Activated CD4-positive, alpha-beta T cell treated with anti-CD3 and anti-CD28 coated beads, Interleukin-2, Interleukin-6, amounts not matched to agents 100 ng/mL and 50 ng/mL, durations not matched to agents 16 hours and 8 hours (primary cell): Measurements from ENCODE around the gene FAAP100.

Experiments used
- DNase-seq: peaks from one replicate; pipeline ENCODE4 v3.0.0-alpha.2; 2020

The FAAP100 gene

GRCh38 chr17:81551458-81552243 is 502 bp downstream of the FAAP100 start:
- no peak for DNase-seq

GRCh38 chr17:81550830-81551457 is 1.2 kb downstream of the FAAP100 start:
- no peak for DNase-seq

- DNase-seq = no peak
Observed at GRCh38 chr17:81550285-81550684, 1.9 kb downstream of the FAAP100 start.

- DNase-seq = no peak
Observed at GRCh38 chr17:81549826-81550225, 2.3 kb downstream of the FAAP100 start.

GRCh38 chr17:81549031-81549557 is 3.1 kb downstream of the FAAP100 start:
- no peak for DNase-seq

GRCh38 chr17:81547614-81547982 is 4.6 kb downstream of the FAAP100 start:
- DNase-seq = no peak

GRCh38 chr17:81546906-81547613 is 5.1 kb downstream of the FAAP100 start:
- no peak for DNase-seq

- no peak for DNase-seq
Observed at GRCh38 chr17:81545160-81545949, 6.8 kb downstream of the FAAP100 start.

- DNase-seq = no peak
Observed at GRCh38 chr17:81544281-81544974, 7.7 kb downstream of the FAAP100 start.

- no peak for DNase-seq
Observed at GRCh38 chr17:81543756-81544155, 8.4 kb downstream of the FAAP100 start.

GRCh38 chr17:81543339-81543675 is 8.8 kb downstream of the FAAP100 start:
- no peak for DNase-seq

- no peak for DNase-seq
Observed at GRCh38 chr17:81542431-81543338, 9.5 kb downstream of the FAAP100 start.

GRCh38 chr17:81541123-81541522 is 11.0 kb downstream of the FAAP100 start:
- no peak for DNase-seq

GRCh38 chr17:81540676-81541027 is 11.5 kb downstream of the FAAP100 start:
- no peak for DNase-seq

GRCh38 chr17:81539961-81540675 is 12.0 kb downstream of the FAAP100 start:
- DNase-seq = no peak

GRCh38 chr17:81539571-81539900 is 12.6 kb downstream of the FAAP100 start:
- DNase-seq = no peak

GRCh38 chr17:81538651-81539570 is 13.2 kb downstream of the FAAP100 start:
- no peak for DNase-seq

- no peak for DNase-seq
Observed at GRCh38 chr17:81537856-81538555, 14.1 kb downstream of the FAAP100 start.

GRCh38 chr17:81537343-81537855 is 14.8 kb downstream of the FAAP100 start:
- DNase-seq = no peak
